CD4-positive, alpha-beta T cell treated with Interleukin-15 for 4 hours (primary cell): ENCODE data around the gene LAMC1.
"Not testable (repeated sequence)": the region's sequence is repeated elsewhere in the genome, so short reads cannot be mapped to it uniquely, and the experiment has no call there.

Source experiments
- DNase-seq: peaks from one replicate; pipeline ENCODE4 v3.0.0-alpha.2; 2020; ENCODE audit warnings: low spot score

The LAMC1 gene

DNA sequence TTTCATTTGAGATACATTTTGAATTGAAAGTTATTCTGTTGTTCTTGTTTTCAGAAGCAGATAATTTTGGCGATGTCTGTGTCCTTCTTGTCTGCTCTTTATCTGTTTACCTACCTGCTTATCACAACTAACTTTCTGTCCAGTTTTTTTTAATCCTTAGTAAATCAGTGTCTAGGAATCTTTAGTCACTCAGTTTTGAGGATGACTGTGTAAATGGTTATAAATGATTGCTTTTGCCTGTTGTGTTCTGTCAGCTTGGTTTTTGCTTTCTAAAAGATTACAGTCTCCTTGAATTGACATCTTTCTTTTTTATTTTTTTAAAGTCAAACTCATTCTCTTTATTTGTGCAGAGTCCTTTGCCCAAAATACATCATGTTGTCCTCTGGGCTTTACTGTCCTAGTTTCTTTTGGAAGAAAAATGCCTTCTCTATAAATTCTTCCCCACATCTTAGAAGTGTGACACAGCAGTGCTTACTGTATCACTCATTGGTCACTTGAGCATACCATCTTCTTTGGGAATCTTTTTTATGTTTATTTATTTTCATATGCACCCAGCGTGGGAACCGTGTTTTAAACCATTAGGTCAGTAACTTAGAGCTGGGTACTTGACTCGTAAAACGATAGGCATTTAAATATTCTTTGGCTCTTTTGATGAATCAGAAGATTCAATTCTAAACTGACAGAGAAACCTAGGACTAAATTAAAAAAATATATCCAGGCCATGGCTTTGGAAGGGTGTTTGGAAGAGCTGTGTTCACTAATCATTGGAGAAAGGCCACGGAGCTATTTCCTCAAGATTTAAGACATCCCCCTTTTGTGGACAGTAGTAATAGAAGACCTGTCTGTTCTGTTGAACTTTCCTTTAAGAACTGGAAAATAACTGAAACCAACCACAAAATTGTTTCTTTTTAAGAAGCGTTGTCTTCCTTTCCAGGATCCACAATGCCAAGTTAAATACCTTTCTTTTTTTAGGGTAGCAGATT is 20.9 kb downstream of the LAMC1 start:
- no peak for DNase-seq

DNA sequence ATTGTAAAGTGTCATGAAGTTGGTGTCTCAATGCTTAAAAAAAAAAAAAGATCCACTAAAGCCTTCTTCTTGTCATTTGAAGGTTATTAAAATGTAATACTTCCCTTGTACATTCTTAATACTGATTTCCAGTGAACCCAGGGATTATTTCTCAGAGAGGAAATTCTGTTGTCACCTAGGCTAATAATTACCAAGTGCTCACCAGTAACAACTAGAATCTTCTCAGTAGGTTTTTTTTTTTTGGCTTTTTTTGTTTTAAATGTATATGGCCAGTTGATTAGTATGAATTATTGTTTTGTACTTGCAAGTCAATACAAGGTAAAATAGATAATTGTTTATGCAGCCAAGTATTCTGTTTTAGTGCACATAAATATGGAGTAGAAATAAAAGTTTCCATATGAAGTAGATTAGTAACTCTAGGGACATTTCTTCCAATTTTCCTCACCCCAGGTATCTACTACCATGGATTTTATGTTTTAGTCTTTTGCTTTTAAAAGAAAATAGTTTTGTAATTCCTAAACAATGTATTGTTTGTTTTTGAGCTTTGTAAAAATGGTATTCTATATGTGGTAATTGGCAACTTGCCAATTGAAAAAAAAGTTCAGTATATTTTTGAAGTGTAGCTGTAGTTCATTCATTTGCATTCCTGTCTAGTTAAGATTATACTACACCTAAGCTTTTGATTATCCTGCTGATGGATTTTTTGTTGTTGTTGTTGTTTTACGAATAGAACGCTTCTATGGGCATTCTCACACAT is 21.9 kb downstream of the LAMC1 start:
- DNase-seq = no peak

DNA sequence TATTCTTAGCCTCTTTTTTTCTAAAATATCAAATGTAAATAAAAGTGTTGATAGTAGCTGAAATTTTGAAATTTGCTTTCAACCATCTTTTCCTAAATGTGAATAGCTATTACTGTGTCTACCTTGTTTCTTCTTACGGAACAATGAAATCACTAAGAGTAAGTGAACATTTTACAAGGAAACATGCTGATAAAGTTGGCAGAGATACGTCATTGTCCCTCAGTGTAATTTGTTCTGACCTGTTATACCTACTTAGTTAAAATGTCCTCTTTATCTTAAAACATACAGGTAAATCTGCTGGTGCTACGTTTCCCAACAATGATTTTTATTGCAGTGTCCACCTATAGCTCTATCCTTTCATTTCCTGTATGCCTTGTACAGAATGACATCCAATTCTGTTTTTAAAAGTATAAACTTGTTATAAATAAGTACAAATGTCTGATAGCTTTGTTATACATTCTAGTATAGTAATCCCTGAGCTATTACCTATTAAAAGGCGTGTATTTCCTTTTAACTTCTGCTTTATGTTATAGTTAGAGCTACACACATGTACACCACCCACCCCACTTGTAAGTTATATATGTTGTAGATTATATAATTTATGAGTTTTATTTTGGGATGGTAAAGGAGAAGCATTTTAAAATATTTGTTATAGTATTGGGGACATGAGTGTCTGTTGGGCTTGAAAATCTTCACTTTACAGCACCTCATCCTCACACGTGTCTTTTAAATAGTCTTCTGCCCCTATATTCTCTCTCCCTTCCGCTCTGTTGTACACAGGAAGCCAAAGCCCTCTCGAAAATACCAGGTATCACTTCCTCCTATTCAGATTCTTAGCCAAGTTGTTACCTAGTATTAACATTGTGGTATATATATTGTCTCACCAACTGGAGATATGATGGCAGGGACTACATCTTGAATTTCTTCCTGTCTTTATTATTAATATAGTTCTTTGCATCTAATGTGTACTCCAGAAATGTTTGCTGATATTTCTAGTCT is 25.2 kb downstream of the LAMC1 start:
- no peak for DNase-seq

DNA sequence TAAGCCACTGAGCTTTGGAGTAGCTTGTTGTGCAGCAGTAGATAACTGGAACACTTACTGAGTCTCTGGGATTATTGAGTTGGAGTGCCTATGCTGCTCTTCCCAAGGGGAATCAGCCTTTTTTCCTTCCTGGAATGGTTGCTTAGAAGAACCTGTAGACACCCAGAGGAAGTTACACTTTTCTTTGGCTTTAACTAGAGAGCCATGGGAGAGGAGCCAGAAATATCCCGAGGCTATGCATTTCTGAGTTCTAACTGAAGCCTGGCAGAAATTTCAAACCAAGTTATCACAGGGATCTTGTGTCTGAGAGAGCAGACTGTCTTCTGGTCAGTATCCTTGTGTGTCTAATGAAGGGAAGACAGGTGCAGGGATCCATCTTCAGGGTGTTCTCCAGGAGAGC is 28.3 kb downstream of the LAMC1 start:
- DNase-seq = no peak

DNA sequence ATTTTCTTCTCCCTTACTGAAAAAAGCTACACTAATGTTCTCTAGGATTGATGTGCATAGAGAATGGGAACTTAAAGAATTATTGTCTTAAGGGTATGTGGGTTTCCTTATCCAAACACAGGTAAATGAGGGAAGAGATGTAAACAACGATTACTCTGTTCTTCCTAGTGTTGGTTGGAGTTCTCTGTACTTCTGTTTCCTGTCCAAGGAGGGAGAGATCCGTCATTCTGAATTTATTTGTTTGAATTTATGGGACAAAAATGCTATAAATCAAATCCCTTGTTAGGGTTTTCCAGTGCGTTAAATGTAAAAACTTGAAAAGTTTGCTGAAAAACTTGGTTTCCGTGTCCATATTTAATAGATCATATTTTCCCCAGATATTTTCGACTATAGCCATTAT is 29.6 kb downstream of the LAMC1 start:
- no peak for DNase-seq

DNA sequence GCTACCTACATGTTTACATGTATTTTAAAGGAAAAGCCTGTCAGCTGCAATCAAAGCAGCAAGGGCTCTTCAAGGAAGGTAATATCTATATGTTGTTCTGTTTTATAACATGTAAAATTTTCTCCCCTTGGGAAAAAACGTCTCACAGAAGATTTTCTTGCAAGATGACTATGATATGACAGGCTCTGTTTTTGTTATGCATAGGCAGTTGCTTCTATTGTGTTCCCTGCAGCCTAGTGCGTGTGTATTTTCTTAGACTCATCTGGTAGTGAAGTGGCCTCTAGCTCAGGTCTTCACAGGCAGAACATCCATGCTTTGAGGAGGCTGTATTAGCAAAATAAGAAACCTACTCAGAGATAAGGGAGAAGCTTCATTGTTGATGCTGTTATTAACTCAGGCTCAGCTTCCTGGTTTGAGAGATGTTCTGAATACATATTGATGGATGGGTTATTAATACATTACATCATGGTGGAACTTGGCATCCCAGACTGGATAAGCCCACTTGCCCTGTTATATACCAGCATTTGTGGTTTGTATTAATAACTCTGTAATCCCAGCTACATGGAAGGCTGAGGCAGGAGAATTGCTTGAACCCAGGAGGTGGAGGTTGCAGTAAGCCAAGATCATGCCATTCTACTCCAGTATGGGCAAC is 35.8 kb downstream of the LAMC1 start:
- no peak for DNase-seq

DNA sequence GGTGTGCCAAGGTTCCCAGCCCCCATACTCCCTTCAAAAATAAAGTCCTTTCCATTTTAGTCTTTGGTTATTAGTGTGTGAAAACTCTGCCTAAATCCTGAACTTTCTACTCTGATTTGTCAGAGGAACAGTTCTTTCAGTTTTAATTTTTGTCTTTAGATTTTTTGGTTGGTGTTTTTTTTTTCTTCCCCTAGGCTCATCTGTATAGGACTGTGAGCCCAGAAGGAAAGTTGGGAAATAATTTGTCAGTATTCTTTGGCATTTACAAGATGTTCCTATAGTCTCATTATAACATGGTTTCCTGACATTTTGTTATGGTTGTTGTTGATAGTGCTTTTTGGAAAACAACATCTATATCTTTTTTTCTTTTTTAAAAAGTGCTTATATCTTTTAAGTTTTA is 38.0 kb downstream of the LAMC1 start:
- DNase-seq = no peak

DNA sequence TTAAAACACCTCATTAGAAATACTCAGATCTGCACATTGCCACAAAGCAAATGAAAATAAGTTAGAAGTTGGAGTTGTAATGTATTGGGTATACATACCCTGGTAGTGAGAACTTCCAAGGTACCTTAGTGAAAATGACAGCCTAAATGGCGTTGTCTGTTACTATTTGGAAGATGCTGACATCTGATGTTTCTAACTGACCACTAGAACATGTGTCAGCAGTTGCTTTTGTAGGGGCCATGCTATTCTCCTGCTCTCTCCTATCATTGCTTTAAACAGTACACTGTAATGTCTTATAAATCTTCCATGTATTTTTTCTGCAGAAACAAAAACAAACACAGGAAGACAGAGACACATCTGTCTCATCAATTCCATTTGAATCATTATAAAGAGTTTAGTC is 40.1 kb downstream of the LAMC1 start:
- no peak for DNase-seq

DNA sequence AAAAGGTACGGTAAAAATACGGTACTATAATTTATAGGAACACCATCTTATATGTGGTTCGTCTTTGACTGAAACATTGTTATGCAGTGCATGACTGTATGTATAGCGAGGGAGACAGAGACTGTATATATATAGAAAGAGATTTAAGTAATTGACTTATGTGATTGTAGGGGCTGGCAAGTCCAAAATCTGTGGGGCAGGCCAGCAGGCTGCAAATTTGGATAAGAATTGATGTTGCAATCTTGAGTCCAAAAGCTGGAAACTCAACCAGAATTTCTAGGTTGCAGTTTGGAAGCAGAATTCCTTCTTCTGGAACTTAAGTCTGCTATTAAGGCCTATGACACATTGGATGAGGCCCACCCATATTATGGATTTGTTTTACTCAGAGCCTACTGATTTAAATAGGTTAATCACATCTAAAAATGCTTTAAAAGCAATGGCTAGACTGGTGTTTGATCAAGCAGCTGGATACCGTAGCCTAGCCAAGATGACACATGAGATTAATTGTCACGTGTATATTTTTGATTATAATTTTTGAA is 42.0 kb downstream of the LAMC1 start:
- DNase-seq = no peak

DNA sequence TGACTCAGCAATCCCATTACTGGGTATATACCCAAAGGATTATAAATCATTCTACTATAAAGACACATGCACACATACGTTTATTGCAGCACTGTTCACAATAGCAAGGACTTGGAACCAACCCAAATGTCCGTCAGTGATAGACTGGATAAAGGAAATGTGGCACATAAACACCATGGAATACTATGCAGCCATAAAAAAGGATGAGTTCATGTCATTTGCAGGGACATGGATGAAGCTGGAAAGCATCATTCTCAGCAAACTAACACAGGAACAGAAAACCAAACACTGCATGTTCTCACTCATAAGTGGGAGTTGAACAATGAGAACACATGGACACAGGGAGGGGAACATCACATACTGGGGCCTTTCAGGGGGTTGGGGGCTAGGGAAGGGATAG is 43.2 kb downstream of the LAMC1 start:
- DNase-seq = not testable (repeated sequence)

DNA sequence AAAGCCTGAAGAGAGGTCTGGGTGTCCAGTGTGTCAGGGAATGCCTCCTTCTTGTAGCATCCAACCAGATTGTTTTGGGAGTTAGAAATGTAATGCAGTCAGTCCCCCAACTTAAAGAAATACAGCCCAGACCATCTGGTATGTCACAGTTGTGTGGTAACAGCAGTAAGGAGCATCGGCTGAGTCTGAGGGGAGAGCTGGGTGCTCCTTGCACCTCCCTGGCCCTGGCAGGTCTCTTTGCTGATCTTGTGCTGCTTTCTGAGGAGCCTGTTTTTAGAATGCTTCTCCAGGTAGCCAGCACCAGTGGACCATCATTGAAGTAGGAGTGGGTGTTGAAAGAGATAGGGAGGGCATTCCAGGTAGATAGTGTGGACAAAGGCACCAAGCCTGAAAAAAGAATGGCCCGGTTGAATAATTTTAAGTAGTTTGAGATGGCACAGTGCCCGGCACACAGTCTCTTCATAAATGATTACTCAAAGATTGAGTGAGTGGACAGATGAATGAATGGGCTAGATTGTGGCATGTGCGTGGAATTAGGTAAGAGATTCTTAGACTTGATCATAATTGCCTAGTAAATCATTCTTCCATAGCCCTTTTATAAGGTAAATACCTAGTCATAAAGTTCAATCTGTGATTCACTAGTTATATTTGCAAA is 46.5 kb downstream of the LAMC1 start:
- DNase-seq = no peak

DNA sequence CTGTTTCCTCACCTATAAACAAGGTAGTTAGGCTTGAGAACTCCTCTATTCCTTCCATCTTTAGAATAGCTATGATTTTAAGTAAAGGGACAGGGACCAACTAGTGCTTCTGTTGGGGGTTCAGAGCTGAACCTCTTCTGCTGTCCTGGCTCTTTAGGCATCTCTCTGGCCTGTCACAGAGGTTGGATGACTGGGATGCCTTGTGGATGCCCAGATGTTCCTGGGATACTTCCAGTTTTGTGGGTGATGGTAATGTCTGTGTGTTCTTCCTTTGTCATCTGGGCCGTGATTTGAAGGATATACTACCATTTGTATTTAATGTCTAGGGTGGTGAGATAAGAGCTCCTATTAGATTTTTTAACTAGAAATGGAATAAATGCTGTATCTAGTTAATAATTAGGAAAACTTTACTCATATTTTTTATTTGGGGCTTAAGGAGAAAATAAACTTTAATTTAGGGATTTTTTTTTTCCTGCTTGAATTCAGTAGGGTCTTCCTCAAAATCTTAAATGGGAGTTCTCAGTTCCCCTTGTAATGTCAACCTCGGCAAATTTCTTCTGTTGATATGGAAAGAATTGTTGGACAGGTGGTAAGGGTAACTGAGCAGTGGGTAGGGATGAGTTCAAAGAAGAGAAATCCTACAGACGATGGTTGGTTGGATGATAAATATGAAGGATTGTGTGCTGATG is 47.2 kb downstream of the LAMC1 start:
- DNase-seq = no peak

DNA sequence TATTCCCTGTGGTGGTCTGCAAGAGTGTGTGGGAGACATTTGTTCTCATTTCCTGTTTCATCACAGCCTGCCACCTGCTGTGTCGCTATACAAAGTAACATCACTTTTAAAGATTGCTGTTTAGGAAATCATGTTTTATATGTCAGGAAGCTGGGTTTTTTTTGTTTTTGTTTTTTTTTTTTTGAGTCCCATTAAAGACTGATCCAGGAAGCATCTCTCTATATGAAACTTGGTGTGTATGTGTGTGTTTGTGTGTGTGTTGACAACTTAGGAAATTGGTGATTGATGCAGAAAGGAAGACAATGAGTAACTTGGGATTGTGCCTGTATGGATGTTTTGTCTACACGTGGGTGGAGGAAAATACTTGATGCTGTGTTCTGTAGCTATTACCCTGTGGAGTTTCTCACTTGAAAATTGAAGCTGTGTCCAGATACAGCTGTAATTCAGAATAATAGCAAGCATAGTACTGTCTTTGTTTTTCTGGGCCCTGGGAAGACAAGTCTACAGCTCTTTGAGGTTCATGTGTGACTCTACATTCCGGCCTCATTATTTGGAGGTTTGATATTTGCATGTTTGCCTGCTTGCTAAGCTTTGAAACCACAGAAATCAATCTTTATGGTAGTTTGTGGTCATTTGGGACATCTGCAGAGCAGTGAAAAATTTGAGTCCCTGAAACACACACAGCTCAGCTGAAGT is 47.9 kb downstream of the LAMC1 start:
- no peak for DNase-seq

DNA sequence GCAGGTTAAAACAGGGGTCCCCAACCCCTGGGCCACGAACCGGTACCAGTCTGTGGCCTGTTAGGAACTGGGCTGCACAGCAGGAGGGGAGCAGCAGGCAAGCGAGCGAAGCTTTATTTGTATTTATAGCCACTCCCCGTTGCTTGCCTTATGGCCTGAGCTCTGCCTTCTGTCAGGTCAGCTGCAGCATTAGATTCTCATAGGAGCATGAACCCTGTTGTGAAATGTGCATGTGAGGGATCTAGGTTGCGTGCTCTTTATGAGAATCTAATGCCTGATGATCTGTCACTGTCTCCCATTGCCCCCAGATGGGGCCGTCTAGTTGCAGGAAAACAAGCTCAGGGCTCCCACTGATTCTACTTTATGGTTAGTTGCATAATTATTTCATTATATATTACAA is 49.4 kb downstream of the LAMC1 start:
- not testable (repeated sequence) for DNase-seq

DNA sequence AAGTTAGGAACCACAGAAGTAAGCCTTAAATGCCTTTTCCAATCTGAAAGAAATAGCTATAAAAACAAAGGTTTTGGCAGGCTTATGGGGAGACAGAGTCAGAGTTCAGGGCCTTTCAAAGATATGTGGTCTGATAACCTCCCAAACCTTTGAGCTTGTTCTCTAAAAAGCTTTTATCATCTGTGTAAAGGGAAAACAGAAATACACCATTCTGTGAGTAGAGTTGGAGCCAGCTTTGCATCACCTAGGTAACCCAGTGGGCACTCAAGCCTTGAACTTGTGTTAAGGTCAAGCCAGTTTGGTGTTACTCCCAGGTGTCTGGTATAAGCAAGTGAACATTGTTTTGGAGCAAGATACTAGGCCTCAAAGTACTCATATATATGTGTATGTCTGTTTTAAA is 50.1 kb downstream of the LAMC1 start:
- no peak for DNase-seq

DNA sequence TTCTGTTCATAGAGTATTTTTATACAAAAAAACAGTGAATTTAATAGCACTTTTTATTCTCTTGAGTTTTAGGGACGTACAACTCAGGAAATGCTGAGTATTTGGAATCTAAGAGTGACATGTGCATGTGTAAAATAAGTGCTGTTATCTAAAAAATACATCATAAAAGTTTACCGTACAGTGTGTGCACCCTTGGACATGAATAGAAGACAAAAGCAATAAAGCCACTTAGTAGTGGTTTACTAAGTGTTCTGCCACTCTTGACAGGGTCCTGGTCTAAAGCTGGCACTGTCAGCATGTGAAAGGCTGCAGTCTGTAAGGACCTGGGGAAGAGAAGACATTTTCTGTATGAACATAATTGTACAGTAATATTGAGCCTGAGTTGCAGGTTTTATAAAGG is 51.0 kb downstream of the LAMC1 start:
- no peak for DNase-seq

DNA sequence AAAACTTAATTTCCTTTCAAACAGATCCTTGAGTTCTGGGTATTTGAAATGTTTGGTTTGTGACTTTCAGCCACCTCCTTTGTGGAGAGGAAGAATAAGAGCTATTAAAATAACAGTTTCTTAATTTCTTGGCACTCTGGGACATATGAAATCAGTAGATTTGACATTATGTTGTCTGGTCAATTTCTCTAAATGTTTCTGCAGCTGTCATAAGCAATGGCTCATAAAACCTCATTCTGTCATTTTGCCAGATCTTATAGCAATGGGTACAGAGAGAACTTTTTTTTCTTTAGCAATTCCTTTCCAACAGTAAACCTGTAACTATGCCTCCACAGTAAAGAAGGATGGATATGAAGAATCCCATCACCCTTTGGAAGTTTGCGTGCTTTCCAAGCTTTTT is 52.6 kb downstream of the LAMC1 start:
- DNase-seq = no peak

DNA sequence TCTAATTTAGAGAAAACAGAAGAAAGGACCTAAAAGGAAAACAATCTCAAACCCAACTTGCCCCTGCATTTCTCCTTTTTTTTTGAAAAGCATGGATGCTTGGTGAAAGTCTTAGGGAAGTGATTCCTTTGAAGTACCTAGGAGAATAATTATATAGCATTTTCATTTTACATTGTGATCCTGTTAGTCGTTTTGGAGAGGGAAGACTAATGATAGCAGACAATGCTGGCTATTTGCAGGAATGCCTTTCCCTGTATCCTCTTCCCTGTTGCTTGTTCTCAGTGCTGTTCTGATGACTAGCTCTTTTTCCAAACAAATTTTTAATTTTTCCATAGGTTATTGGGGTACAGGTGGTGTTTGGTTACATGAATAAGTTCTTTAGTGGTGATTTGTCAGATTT is 53.9 kb downstream of the LAMC1 start:
- DNase-seq = no peak

DNA sequence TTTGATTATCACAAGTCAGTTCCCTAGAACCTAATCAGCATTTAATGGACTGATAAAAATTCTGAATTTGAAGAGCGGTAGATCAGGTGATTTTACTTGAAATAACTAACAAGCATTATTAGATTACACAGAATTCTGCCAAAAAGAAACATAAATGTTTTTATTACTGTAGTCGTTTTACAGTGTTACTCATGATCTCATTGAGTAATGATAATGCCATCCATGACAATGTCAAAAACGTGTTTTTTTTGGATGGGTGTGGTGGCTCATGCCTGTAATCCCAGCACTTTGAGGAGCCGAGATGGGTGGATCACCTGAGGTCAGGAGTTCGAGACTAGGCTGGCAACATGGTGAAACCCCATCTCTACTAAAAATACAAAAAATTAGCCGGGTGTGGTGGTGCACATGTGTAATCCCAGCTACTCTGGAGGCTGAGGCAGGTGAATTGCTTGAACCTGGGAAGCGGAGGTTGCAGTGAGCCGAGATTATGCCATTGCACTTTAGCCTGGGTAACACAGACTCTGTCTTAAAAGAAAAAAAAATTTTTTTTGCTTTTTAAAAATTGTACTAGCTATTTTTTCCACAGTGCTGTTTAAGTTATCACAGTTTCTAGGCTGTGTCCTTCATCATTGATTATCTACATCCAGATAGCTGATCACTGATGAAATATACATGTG is 56.6 kb downstream of the LAMC1 start:
- DNase-seq = no peak
